KMS-11 (cell line): ENCODE data around the gene CACNA2D3.

Source experiments
- H2AFZ ChIP-seq: fragments of 200-600 bp; sonication (generic); 2 replicates; pipeline ENCODE4 v1.6.1; 2016; ENCODE audit warnings: antibody characterized with exemption, mixed run types, low read depth
- H3K27ac ChIP-seq: fragments of 200-600 bp; sonication (generic); 2 replicates; pipeline ENCODE4 v1.6.1; 2016; ENCODE audit warnings: mild to moderate bottlenecking, mixed run types
- H3K27me3 ChIP-seq: fragments of 200-600 bp; sonication (generic); 2 replicates; pipeline ENCODE4 v1.6.1; 2017; ENCODE audit warnings: mild to moderate bottlenecking, low read depth, mixed run types, moderate library complexity; ENCODE audit not compliant: insufficient read depth
- H3K36me3 ChIP-seq: fragments of 200-600 bp; sonication (generic); 2 replicates; pipeline ENCODE4 v1.6.1; 2017; ENCODE audit warnings: mild to moderate bottlenecking, mixed run types; ENCODE audit not compliant: insufficient read depth
- H3K4me1 ChIP-seq: fragments of 200-600 bp; sonication (generic); 2 replicates; pipeline ENCODE4 v1.6.1; 2016; ENCODE audit warnings: mild to moderate bottlenecking, low read depth, mixed run types; ENCODE audit not compliant: poor library complexity, severe bottlenecking
- H3K4me2 ChIP-seq: fragments of 200-600 bp; sonication (generic); 2 replicates; pipeline ENCODE4 v1.7.0; 2016; ENCODE audit warnings: mild to moderate bottlenecking, mixed run types
- H3K4me3 ChIP-seq: fragments of 200-600 bp; sonication (generic); IDR thresholded peaks from 2 replicates; pipeline ENCODE4 v1.6.1; 2017; ENCODE audit warnings: low read depth, low read length, mixed read lengths; ENCODE audit not compliant: insufficient read depth
- H3K79me2 ChIP-seq: fragments of 200-600 bp; sonication (generic); 2 replicates; pipeline ENCODE4 v1.6.1; 2016; ENCODE audit warnings: low read depth, mixed run types; ENCODE audit not compliant: insufficient read depth
- H3K9ac ChIP-seq: fragments of 200-600 bp; sonication (generic); 2 replicates; pipeline ENCODE4 v1.6.1; 2016; ENCODE audit warnings: mild to moderate bottlenecking, mixed run types
- H4K20me1 ChIP-seq: fragments of 200-600 bp; sonication (generic); 2 replicates; pipeline ENCODE4 v1.6.1; 2016; ENCODE audit warnings: mild to moderate bottlenecking, mixed run types; ENCODE audit not compliant: insufficient read depth
- CTCF ChIP-seq: fragments of 200-600 bp; sonication (generic); conservative IDR thresholded peaks from 2 replicates; pipeline ENCODE4 v1.6.1; 2017; ENCODE audit warnings: low read depth, mild to moderate bottlenecking, antibody characterized with exemption, low read length, moderate library complexity, mixed read lengths

Gene CACNA2D3

GRCh38 chr3:54476891-54477290 is 354.5 kb downstream of the CACNA2D3 start:
- no peak for TF ChIP-seq CTCF

GRCh38 chr3:54481606-54482365 is 359.4 kb downstream of the CACNA2D3 start:
- TF ChIP-seq CTCF: no peak
- H3K4me2 ChIP-seq: no peak overlapping the region
- H3K27ac ChIP-seq: no peak overlapping the region
- H3K36me3 ChIP-seq: no peaks in the 10 kb centered on the region
- no peak overlapping the region for H3K4me3 ChIP-seq
- H4K20me1 ChIP-seq: no peaks in the 10 kb centered on the region
- no peak overlapping the region for H3K9ac ChIP-seq
- H3K27me3 ChIP-seq: no peaks in the 10 kb centered on the region
- no peaks in the 10 kb centered on the region for H3K79me2 ChIP-seq
- no peaks in the 10 kb centered on the region for H3K4me1 ChIP-seq
- H2AFZ ChIP-seq: no peak overlapping the region

More at GRCh38 chr3:54476891-54477290, 354.5 kb downstream of the CACNA2D3 start:
- Histone ChIP-seq H3K27me3 (no peaks in the 10 kb centered on the region), H3K4me2 (no peak overlapping the region), H2AFZ (no peak overlapping the region), H3K9ac (no peak overlapping the region), H3K36me3 (no peaks in the 10 kb centered on the region), H3K79me2 (no peaks in the 10 kb centered on the region), H3K4me1 (no peaks in the 10 kb centered on the region), H3K27ac (no peak overlapping the region), H4K20me1 (no peaks in the 10 kb centered on the region), H3K4me3 (no peak overlapping the region)

- no peak overlapping the region for H3K4me2 ChIP-seq
- H3K27me3 ChIP-seq: no peaks in the 10 kb centered on the region
- no peak overlapping the region for H3K4me3 ChIP-seq
- H3K36me3 ChIP-seq: no peaks in the 10 kb centered on the region
- H2AFZ ChIP-seq: no peak overlapping the region
- no peak for TF ChIP-seq CTCF
- no peaks in the 10 kb centered on the region for H3K4me1 ChIP-seq
- H3K9ac ChIP-seq: no peak overlapping the region
- H3K27ac ChIP-seq: no peak overlapping the region
- no peaks in the 10 kb centered on the region for H4K20me1 ChIP-seq
- no peaks in the 10 kb centered on the region for H3K79me2 ChIP-seq
Measured at GRCh38 chr3:54484334-54484733, 362.0 kb downstream of the CACNA2D3 start.

- Histone ChIP-seq H3K4me3 (no peak overlapping the region), H2AFZ (no peak overlapping the region)
- TF ChIP-seq CTCF: no peak
Measured at GRCh38 chr3:54486317-54486716, 364.0 kb downstream of the CACNA2D3 start.

More at GRCh38 chr3:54486317-54486716, 364.0 kb downstream of the CACNA2D3 start:
- no peaks in the 10 kb centered on the region for H3K36me3 ChIP-seq
- no peak overlapping the region for H3K27ac ChIP-seq
- H3K79me2 ChIP-seq: no peaks in the 10 kb centered on the region
- no peak overlapping the region for H3K9ac ChIP-seq
- no peaks in the 10 kb centered on the region for H3K27me3 ChIP-seq
- no peaks in the 10 kb centered on the region for H3K4me1 ChIP-seq
- H4K20me1 ChIP-seq: no peaks in the 10 kb centered on the region
- H3K4me2 ChIP-seq: no peak overlapping the region
